Glomerular endothelial cell (primary cell): ENCODE data around the gene CGB7. TPM values are rescaled to one million over a fixed set of nuclear protein-coding genes. Genes with fewer than 3 reads are reported as not detected.
"Not testable (repeated sequence)": the region's sequence is repeated elsewhere in the genome, so short reads cannot be mapped to it uniquely, and the experiment has no call there.

Experiments
- DNase-seq: peaks from one replicate; pipeline ENCODE4 v3.0.0-alpha.2; 2011; ENCODE audit warnings: low read depth, low spot score; ENCODE audit errors: extremely low read depth
- total RNA-seq: library from RNA; depleted of rRNA; stranded (reverse); fragments of >200 nt; gene quantifications from 2 replicates; pipeline ENCODE4 v1.2.3, GENCODE V29; 2015

Gene CGB7
- total RNA-seq, 1 donor from 2014 or later, result not detected

DNA sequence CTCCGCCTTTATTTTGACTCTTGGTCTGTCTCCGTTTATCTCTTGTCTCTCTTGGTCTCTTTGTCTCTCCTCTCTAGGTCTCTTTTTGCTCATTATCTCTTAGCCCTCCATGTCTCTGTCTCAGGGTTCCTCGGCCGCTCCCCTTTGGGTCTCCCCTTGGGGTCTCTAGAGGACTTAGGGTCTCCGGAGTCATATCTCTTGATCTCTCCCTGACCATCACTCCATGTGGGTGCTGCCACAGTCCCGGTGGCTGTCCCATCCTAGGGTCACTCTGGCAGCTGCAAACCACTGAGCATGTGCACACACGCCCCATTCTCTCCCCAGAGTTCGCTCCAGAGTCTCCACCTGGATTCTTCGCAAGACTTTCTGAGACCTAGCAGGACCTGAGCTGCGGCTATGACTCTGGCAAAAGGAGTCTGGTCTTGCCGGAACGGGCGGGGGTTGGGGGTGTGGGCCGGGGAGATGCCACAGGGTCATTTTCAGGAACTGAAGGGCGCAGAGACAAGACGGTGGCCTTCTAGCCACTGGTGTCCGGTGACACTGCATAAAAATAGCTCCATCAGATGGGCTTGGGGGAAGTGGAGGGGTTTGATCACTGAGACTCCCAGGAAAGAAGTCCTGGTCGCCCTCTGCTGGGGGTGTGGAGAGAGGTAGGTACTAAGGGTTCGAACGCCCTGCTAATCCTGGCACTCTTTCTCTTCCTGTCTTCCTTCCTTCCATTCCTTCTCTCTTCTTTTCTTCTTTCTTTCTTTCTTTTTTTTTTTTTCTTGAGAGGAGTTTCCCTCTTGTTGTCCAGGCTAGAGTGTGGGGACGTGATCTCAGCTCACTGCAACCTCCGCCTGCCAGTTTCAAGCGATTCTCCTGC, 16.2 kb upstream of the CGB7 start:
- no peak for DNase-seq

DNA sequence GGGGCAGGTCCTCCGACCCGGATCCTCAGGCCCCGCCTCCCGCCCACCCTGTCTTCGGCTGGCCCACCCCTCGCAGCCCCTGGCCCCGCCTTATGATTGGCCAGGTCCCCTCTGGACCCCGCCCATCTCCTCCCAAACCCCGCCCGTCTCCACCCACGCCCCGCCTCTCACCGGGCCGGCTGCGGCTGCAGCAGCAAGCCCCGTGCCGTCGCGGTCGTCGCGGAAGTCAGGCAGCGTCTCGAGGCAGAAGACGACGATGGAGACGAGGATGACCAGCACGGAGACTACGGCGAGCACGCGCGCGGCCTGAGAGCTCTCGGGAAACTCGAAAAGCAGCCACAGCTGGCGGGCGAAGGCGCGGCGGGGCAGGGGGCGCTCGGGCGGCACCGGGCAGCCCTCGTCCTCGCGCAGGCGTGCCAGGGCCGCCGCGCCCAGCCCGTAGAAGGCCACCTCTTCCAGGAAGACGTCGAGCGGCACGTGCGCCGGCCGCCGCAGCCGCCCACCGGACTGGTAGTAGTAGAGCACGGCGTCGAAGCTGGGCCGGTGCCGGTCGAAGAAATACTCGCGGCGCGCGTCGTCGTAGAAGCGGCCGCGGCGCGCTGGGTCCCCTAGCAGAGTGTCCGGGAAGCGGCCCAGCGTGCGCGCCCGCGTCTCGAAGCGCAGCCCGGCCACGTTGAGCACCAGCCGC, 14.5 kb upstream of the CGB7 start:
- no peak for DNase-seq

DNA sequence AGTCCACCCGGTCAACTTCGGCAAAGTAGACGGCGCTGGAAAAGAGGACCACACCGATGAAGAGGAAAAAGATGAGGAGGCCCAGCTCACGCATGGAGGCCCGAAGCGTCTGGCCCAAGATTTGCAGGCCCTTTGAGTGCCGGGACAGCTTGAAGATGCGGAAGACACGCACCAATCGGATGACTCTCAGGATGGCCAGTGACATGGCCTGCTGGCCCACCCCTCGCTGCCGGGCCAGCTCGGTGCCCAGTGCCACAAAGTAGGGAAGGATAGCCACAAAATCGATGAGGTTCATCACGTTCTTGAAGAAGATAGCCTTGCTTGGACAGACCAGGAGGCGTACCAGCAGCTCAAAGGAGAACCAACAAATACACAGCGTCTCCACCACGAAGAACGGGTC, 12.9 kb upstream of the CGB7 start:
- no peak for DNase-seq

DNA sequence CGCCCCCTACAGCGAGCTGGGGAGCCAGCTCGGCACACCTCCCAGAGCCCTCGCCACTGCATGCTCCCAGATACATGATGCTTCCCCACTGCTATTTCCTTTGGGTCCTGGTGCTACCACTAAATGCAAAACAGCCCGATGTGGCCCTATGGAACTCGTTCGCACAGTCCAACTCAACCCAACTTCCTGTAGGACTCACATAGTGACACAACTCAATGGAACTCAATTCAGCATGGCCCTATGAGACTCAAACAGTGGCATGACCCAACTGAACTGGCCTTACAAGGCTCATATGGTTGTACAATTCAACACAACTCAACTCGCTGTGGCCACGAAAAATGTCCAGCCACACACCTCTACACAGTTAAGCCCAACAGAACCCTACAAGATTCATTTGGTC, 11.5 kb upstream of the CGB7 start:
- no peak for DNase-seq

DNA sequence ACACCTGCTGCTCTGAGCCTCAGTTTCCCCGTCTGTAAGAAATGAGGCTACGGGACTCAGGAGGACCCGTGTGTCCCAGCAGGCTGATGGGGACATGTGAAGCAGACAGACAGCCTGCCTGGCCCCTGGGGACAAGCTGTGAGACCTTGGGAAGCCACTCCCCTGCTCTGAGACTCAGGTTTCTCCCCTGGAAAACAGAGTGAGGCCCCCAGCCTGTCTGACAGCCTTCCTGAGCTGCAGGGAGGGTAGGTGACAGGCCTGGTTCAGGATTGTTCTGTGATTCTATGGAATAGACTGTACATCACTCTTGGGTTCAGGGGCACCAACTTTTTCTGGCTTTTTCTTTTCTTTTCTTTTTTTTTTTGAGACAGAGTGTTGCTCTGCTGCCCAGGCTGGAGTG, 10.0 kb upstream of the CGB7 start:
- no peak for DNase-seq

DNA sequence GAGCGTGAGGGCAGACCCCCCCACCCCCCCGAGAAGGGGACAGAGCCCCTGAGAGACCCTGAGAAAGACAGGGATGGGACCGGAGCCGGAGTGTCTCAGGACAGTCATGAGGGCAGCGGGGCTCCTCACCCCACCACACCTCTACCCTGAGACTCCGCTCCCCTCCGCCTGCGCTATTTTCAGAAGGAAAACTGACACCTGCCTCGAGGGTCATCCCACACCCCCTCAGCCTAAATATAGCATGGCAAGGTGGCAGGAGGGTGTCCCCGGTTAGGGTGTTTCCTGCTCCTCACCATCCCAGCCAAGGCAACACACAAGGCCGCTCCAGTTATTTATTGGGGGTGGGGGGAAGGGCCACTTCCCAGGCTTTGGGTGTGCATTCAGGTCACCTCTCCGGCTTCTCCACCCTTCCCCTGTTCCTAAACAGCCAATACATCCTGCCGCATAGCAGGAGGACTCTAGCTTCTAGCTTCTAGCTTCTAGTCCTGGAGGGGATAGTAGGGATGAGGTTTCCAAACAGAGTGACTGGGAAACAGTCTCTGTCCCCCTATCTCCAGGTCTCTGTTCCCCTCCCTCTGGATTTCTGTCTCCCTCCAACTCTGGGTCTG, 8.5 kb upstream of the CGB7 start:
- no peak for DNase-seq

DNA sequence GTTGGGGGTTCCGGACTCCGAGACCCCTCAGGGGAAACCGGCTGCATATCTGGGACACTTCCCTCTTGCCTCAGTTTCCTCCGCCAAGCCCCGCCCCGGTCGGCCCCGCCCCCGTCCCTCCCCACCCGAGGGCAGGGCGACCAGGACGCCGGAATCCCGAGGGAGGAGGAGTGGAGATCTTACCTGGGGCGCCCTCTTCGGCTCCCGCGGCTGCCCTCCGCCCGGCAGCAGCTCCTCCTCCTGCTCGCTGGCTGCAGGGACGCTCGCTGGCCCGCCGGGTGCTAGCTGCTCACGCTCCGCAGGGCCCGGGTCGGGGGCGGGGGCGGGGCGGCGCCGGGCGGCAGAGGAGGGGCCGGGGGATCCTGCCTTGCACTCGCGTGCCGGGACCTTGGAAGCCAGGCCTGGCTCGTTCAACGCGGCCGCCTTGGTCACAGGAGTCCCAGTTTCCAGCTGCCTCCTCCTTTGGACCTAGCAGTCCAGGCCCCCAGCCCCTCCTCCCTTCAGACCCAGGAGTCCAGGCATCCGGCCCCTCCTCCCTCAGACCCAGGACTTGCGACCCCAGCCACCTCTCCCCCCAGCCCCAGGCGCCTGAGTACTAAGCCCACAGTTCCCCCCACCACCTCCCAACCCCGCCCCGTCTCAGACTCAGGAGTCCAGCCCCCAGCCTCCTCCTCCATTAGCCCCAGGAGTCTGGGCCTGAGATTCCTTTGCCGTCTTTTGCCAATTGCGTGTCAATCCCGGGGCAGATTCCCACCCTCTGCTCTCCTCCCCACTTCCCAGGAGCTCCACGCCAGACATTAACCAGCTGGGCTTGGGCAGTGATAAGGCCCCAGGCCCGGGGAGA, 7.4 kb upstream of the CGB7 start, which contains the start of gene NTF4:
NTF4 (minus strand) TSS at position 51 of the 844 bp plus-strand sequence. CDS start 2,821 bp downstream, outside the sequence.
- no peak for DNase-seq

DNA sequence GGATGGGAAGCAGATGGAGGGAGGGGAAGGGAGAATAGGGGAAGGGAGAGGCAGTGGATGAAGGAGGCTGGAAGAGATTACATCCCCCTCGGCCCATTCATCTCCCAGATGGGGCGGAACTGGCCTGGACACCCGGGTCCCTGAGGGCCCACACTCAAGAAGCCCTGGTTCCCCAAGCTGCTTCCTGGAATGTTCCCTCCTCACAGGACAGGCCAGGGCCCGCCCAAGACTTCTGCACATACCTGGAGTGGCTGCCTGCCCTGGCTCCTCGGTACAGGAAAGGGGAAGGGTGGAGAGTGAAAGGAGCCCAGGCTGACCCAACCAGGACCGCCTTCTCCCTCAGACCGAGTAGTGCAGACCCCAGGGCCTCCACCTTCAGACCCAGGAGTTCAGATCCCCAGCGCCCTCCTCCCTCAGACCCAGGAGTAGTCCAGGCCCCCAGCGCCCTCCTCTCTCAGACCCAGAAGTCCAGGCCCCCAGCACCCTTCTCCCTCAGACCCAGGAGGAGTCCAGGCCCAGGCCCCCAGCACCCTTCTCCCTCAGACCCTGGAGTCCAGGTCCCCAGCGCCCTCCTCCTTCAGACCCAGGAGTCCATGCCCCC, 6.6 kb upstream of the CGB7 start:
- DNase-seq, result no peak

DNA sequence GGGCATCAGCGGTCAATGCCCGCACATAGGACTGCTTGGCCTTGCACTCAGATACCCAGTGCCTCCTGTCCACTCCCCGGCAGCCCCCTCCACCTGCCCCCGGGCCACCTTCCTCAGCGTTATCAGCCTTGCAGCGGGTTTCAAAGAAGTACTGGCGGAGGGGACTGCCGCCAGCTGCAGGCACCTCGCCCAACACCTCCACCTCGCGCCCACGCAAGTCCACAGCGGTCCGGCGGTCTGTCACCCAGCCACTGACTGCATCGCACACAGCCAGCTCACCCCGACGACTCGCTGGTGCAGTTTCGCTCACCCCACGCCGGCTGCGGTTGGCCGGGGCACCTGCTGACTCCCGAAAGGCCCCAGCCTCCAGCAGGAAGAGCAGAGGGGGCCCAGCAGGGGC, 3.9 kb upstream of the CGB7 start:
- no peak for DNase-seq

DNA sequence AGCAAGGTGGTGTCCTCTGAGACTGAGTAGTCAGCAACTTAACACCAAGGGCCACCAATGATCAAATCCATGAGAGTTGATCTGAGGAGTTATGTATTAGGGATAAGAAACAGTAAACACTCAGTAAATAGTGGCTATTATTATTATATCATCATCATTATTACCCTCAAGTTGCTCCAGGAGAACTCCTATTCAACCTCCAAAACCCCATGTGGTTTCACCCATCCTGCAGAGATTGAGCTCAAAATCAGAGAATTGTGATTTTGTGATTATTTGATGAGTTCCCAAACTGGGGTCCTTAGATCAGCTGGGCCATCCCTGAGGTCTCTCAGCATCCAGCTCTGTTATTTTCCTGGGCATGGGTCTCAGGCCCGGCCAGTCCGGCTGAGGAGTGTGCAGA, 3.5 kb upstream of the CGB7 start:
- no peak for DNase-seq

DNA sequence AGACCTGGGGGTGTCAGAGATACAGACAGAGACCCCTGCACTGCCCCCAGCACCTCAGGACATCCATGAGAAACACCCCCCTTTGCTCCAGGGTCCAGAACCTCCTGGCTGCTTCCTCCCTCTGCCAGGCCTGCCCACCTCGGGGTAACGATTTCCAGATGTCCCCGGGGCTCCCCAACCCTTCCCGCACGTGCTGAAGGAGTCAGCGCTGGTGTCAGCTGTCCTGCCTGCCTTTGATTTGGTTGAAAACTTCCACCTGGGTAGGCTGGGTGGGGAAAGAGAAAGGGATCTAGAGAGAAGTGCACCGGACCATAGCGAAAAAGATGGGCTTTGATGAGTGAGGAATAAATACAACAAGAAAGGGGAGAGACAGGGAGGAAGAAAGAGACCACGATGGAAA, 1.5 kb upstream of the CGB7 start:
- DNase-seq, result no peak

DNA sequence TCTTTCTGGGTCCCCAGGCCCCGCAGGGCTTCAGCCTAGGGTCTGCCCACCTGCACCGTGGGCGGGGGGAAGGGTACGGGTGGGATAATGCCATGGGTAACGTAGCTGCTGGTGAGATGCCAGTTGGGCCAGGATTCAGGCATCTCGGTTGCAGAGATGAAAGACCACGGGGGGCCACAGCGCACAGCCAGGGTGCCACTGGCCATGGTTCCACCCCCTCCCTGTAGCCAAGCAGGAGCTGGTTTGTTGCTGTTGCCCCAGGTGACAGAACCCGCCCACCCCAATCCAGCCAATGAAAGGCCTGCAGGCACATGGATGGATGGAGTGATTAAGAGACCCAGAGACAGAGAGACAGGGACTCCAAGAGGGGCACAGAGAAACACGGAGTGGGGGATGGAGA, 1.0 kb upstream of the CGB7 start:
- DNase-seq, result no peak

DNA sequence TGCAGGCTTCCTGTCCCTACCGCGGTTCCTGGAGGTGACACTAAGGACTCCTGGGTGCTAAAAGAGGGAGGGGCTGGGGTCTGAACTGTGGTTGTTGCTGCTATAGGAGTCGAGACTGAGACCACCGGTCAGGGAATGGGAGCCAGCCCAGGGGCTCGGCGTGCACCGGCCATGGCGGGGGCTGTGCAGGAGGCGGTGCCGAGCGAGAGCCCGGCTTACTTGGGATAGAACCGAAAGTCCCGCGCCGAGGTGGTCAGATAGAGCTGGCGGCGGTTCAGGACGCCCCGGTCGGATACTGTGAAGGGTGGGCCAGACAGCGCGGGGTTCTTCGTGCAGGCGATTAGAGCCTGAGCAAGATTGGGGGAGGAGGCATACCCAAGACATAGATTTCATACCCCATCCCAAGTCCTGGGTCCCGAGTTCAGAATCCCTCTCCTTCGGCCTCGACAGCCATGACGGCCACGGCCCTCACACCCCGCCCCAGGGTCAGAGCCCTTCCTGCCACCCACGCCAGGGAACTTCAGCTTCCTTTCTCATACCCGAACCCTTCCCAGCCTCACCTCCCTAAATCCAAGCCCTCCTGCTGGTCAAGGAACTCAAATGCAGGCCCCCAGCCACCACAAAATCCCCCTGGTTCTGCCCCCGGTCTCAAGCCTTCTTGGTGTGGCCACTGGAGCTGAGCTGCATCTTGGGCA, 500 bp downstream of the CGB7 start:
- DNase-seq, result not testable (repeated sequence)

DNA sequence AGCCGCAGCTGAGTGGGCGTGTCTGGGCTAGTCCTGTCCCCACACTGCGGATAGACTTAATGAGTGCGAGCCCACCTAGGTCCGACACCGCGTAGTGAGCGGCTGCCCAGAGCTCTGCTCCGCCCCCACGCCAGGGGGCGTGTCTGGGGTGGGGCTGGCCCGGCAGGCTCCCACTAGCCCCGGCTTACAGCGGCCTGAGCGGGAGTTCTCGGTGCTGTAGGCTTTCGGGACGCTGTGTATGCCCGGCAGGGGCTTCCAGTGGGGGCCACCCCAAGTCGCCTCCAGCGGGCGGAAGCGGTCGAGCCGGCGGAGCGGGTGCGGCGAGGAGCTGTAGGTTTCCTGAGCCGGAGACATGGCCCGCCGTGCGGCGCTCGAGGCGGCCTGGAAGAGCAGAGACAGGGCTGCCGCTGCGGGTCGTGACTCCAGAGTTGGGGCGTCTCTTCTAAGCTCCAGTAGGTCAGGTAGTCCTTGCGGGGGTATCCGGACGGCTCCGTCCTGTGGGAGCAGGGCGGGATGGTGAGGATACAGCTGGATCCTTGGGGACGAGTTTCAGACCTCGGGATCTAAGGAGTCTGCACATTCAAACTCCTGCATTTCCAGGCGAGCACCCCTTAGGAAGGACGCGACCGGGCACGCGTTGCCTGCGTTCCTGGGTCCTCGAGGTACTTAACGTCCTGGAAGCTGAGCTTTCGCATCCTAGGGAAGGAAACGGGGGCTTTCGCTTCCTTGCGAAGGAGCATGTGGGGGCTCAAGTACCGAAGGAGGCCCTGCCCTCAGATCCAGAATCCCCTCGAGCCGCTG, 1.2 kb downstream of the CGB7 start:
- DNase-seq, result no peak

DNA sequence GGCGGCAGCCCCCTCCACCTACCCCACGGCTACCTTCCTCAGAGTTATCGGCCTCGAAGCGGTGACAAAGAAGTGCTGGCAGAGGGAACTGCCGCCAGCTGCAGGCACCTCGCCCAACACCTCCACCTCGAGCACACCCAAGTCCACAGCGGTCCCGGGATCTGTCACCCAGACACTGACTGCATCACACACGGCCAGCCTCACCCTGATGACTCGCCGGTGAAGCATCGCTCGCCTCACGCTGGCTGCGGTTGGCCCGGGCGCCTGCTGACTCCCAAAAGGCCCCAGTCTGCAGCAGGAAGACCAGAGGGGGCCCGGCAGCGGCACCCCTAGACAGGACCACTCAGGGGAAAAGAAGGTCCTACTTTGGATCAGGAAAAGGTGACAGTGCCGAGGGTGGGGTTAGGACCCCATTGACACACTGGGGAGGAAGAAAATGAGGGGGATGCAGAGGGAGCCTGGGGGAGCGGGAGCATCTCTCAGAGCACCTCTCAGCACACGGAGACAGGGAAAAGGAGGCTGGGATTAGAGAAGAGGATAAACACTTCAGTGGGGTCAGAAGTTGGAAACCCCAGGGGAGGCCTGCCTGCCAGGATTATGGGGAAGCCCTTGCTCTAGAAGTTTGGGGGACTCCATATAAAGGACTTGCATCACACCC, 7.0 kb downstream of the CGB7 start:
- not testable (repeated sequence) for DNase-seq

DNA sequence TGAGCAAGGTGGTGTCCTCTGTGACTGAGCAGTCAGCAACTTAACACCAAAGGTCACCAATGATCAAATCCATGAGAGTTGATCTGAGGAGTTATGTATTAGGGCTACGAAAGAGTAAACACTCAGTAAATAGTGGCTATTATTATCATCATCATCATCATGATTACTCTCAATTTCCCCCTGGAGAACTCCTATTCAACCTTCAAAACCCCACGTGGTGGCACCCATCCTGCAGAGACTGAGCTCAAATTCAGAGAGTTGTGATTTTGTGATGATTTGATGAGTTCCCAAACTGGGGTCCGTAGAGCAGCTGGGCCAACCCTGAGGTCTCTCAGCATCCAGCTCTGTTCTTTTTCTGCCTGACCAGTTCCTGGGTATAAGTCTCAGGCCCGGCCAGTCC, 7.7 kb downstream of the CGB7 start:
- not testable (repeated sequence) for DNase-seq

DNA sequence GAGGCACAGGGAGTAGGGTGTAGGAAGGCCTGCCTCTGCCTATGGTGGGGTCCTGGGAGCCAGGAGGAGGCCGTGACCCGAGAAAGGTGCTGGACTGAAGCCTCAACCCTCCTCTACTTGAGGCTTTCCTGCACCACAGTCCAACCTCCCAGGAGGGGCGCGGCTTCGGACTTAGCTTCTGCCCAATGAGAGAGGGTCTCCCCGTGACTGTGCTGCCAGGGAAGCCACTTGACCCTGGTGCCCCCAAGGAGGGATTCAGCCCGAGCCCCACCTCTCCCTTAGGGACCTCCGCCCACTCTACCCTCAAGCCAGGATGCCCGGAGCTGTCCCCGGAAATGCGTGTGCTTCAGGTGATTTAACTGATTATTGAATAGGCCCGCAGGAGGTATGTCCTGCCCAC, 8.5 kb downstream of the CGB7 start, which contains the start of gene CGB8:
CGB8 (minus strand) TSS at position 101 of the 400 bp plus-strand sequence. CDS start 372 bp downstream, outside the sequence.
- DNase-seq, result not testable (repeated sequence)

DNA sequence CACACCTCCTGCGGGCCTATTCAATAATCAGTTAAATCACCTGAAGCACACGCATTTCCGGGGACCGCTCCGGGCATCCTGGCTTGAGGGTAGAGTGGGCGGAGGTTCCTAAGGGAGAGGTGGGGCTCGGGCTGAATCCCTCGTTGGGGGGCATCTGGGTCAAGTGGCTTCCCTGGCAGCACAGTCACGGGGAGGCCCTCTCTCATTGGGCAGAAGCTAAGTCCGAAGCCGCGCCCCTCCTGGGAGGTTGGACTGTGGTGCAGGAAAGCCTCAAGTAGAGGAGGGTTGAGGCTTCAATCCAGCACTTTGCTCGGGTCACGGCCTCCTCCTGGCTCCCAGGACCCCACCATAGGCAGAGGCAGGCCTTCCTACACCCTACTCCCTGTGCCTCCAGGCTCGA, 14.0 kb downstream of the CGB7 start, which contains the start of gene CGB5:
CGB5 (plus strand) TSS at position 301 of the 400 bp plus-strand sequence. CDS start 362 bp downstream, outside the sequence.
- not testable (repeated sequence) for DNase-seq
